OCI-M2 (cell line): Measurements from ENCODE around the gene PRAC2.

ENCODE experiments used
- DNase-seq: peaks from one replicate; lab custom pipeline; 2025; ENCODE audit not compliant: unreplicated experiment; lab: John Stamatoyannopoulos, UW

Gene PRAC2

DNA sequence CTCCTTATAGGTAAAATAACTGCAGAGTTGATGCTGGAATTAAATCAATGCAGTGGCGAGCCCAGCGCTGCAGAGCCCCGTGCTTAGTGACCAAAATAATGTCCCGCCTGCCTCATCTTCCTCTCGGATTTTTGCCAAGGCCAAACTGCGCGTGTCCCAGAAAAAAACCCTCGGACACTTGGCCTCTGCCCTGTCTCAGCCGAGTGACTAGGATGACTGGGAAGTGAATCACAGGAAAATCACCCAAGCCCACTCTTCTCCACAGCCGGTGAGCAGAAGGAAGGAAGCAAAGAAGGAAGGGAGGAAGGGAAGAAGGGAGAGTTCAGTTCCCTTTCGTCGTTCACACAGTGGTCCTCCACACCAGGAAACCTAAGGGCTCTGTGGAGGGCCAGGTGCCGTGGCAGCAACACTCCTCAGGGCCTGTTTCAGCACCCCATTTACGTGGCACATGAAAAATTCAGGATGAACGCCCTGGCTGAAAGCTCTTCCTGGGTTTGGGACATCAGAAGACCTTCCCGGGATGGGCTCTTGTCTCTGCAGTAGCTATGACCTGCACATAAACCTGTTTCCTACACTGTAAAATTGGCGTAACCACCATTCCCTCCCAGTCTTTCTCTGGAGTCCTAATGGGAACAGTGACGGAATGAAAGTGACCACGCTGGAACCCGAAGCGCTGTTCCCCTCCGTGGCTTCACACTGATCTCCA lies 31.0 kb downstream of the PRAC2 start:
- DNase-seq, result no peak

DNA sequence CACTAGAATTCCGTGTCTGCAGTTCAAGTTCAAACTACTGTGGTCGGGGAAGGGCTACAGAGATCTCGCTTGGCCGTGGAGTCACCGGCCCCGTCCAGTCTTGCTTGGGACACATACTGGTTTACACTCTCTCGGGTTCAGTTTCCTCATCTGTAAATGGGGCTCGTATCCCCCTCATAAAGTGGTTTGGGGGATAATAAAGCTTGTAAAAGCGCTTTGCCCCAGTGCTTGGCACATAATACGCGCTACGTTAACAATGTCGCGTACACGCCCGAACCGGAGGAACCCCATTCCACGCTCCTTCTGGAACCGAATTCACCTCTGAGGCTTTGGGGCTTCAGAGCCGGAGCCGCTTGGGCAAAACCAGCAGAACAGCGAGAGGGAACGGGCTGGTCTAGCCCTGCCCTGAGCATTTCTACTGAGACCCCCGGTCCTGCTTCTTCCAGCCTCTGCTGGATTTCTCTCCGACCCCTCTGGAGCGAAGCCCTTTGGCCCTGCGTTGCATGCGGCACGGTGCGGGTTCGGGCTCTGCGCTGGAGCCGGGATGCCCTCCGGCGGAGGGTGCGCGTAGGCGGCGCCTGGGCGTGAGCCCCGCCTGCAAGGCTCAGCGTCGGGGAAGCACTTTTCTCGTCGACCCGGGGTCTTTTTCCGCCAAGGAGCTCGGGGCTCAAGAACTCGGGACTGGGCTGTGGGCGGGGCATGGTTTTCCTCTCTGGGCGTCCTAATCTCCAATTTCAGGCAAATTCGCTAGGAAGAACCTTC lies 31.7 kb downstream of the PRAC2 start:
- no peak for DNase-seq

DNA sequence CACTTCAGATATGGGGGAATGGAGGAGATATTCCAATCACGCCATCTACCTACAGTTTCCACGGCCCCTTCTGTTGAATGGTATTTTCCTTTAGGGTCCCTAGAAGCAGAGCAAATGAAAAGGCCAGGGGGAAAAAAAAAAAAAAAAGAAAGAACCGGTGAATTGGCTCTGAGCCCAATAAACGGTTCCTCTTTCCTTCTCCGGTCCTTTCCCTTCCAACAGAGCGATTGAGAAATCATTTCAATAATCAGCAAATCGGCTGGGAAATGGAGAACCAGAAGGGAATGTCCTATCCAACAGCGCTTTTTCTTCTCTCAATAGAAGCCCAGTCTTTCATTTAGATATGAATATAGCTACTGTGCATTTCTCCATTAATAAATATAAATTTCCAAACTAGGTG lies 32.4 kb downstream of the PRAC2 start:
- no peak for DNase-seq

GRCh38 chr17:48756830-48757251 lies 33.9 kb downstream of the PRAC2 start:
- DNase-seq, result no peak

DNA sequence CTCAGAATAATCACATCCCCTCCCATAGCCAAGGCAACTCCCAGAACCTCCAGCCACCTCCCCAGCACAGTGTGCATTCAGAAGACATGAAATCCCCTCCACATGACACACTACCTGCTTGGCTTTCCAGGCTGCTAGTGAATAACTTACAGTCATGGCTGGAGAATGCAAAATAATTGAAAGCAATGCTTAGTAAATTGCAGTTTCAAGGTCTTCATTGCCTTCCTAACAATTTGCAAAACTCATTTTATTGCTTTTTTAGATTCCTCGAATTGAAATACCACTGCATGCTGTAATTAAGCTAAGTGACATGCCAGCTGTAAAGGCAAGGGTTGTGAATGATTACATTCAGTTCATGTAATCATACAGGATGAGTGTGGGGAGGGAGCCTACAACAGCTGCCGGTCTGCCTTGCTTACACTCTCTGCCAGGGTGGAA lies 34.6 kb downstream of the PRAC2 start:
- no peak for DNase-seq

- no peak for DNase-seq
Measured at GRCh38 chr17:48759288-48759687, 36.3 kb downstream of the PRAC2 start.

- no peak for DNase-seq
Measured at GRCh38 chr17:48760411-48760810, 37.4 kb downstream of the PRAC2 start.

DNA sequence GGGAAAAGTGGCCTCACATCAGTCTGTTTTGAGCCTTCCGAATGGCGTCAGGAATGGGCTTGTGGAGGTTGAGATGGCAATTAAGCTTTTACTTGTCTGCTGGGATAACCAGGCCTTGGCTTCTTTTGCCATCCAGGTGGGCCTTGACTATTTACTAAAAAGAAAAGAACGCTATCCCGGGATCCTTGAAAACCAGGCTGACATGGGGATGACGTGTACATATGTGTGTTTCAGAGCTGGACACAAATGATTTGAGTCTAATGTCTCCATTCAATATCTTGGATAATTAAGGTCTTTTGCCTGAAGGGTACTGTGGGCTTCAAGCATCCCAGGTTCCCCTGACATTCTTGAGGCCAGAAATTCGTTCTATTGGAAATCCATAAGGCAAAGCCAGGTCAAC lies 38.1 kb downstream of the PRAC2 start:
- DNase-seq, result no peak

DNA sequence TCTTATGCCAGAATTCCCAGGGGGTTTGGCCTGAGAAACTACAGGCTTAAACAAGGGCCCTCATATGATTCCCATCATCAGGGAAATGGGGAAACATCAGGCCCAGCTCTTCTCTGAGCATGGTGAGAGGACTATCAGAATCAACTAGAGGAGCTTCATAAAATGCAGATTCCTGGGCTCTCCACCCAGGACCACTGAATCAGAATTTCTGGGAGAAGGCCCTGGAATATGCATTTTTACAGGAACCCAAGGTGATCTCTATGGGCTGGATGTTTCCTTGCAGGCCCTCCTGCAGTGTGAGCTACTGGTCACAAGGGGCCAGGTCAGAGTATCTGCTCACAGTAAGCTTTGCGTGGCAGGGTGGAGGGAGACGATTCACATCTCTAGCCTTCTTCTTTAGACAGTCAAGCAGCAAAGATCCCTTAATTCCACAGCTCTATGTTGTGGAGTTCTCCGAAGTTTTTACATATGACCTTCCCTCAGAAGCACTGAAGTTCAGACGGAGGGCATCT lies 44.3 kb downstream of the PRAC2 start:
- DNase-seq, result no peak

- DNase-seq, result no peak
Measured at GRCh38 chr17:48769009-48769675, 46.2 kb downstream of the PRAC2 start.

GRCh38 chr17:48770954-48771353 lies 48.0 kb downstream of the PRAC2 start:
- no peak for DNase-seq

GRCh38 chr17:48773245-48773644 lies 50.3 kb downstream of the PRAC2 start:
- no peak for DNase-seq
